H9 (cell line): ENCODE measurements around the gene APBB2. TPM values are rescaled to one million over a fixed set of nuclear protein-coding genes. Genes with fewer than 3 reads are reported as not detected.

Experiments used
- DNase-seq: peaks from one replicate; pipeline ENCODE4 v3.0.0-alpha.2; 2017
- H2AFZ ChIP-seq: one replicate; pipeline ENCODE4 v1.6.1; 2013; ENCODE audit warnings: mild to moderate bottlenecking, low read length, control low read depth, moderate library complexity
- H2AK5ac ChIP-seq: 2 replicates; pipeline ENCODE4 v1.6.1; 2013; ENCODE audit warnings: low read length, control low read depth, mixed read lengths; ENCODE audit not compliant: insufficient read length
- H2BK120ac ChIP-seq: one replicate; pipeline ENCODE4 v1.6.1; 2013; ENCODE audit warnings: low read depth, mild to moderate bottlenecking, low read length, control low read depth, inconsistent platforms; ENCODE audit not compliant: poor library complexity, severe bottlenecking
- H2BK12ac ChIP-seq: 2 replicates; pipeline ENCODE4 v1.6.1; 2013; ENCODE audit warnings: low read length, control low read depth, mixed read lengths, low read depth; ENCODE audit not compliant: insufficient read length
- H2BK15ac ChIP-seq: 2 replicates; pipeline ENCODE4 v1.6.1; 2013; ENCODE audit warnings: low read depth, low read length, control low read depth
- H2BK20ac ChIP-seq: one replicate; pipeline ENCODE4 v1.6.1; 2013; ENCODE audit warnings: low read depth, mild to moderate bottlenecking, low read length, control low read depth, inconsistent platforms; ENCODE audit not compliant: poor library complexity, severe bottlenecking
- H2BK5ac ChIP-seq: 2 replicates; pipeline ENCODE4 v1.6.1; 2013; ENCODE audit warnings: low read length, control low read depth, mixed read lengths; ENCODE audit not compliant: insufficient read length
- H3K14ac ChIP-seq: 2 replicates; pipeline ENCODE4 v1.6.1; 2013; ENCODE audit warnings: low read length, control low read depth; ENCODE audit not compliant: insufficient read depth
- H3K18ac ChIP-seq: 2 replicates; pipeline ENCODE4 v1.6.1; 2013; ENCODE audit warnings: low read depth, mild to moderate bottlenecking, mixed read lengths, low read length, control low read depth; ENCODE audit not compliant: insufficient read length
- H3K23ac ChIP-seq: 2 replicates; pipeline ENCODE4 v1.6.1; 2013; ENCODE audit warnings: low read length, control low read depth, mixed read lengths, low read depth; ENCODE audit not compliant: insufficient read length
- H3K23me2 ChIP-seq: 2 replicates; pipeline ENCODE4 v1.6.1; 2013; ENCODE audit warnings: low read depth, mild to moderate bottlenecking, mixed read lengths, low read length, control low read depth; ENCODE audit not compliant: insufficient read length, poor library complexity, severe bottlenecking
- H3K27ac ChIP-seq: 2 replicates; pipeline ENCODE4 v1.5.1; 2013; ENCODE audit warnings: low read length, control low read depth, mixed read lengths, low read depth; ENCODE audit not compliant: insufficient read length
- H3K27me3 ChIP-seq: 2 replicates; pipeline ENCODE4 v1.6.1; 2013; ENCODE audit warnings: low read length, control low read depth, inconsistent platforms; ENCODE audit not compliant: insufficient read depth
- H3K4ac ChIP-seq: 2 replicates; pipeline ENCODE4 v1.6.1; 2013; ENCODE audit warnings: low read depth, mild to moderate bottlenecking, control low read depth, inconsistent platforms, low read length, moderate library complexity
- H3K4me1 ChIP-seq: 2 replicates; pipeline ENCODE4 v1.6.1; 2013; ENCODE audit warnings: low read length, control low read depth, inconsistent platforms; ENCODE audit not compliant: insufficient read depth
- H3K4me2 ChIP-seq: 2 replicates; pipeline ENCODE4 v1.6.1; 2013; ENCODE audit warnings: low read length, control low read depth, mixed read lengths; ENCODE audit not compliant: insufficient read length, insufficient read depth
- H3K56ac ChIP-seq: 2 replicates; pipeline ENCODE4 v1.6.1; 2013; ENCODE audit warnings: low read depth, mild to moderate bottlenecking, mixed read lengths, low read length, control low read depth; ENCODE audit not compliant: insufficient read length
- H3K79me1 ChIP-seq: 2 replicates; pipeline ENCODE4 v1.6.1; 2013; ENCODE audit warnings: low read depth, mild to moderate bottlenecking, moderate library complexity, low read length, control low read depth, inconsistent platforms; ENCODE audit not compliant: insufficient read depth, poor library complexity, severe bottlenecking
- H3K79me2 ChIP-seq: 2 replicates; pipeline ENCODE4 v1.6.1; 2013; ENCODE audit warnings: low read length, control low read depth, inconsistent platforms; ENCODE audit not compliant: insufficient read depth
- H3K9ac ChIP-seq: 2 replicates; pipeline ENCODE4 v1.6.1; 2013; ENCODE audit warnings: low read length, control low read depth, mixed read lengths; ENCODE audit not compliant: insufficient read length; ENCODE audit errors: extremely low read depth
- H3K9me3 ChIP-seq: one replicate; pipeline ENCODE4 v1.6.1; 2013; ENCODE audit warnings: low read depth, low read length, inconsistent platforms; ENCODE audit not compliant: control insufficient read depth
- H3T11ph ChIP-seq: one replicate; pipeline ENCODE4 v1.6.1; 2013; ENCODE audit warnings: mild to moderate bottlenecking, low read length, control low read depth, inconsistent platforms
- H4K20me1 ChIP-seq: one replicate; pipeline ENCODE4 v1.6.1; 2013; ENCODE audit not compliant: control insufficient read depth, insufficient read length, insufficient read depth
- H4K5ac ChIP-seq: 2 replicates; pipeline ENCODE4 v1.6.1; 2013; ENCODE audit warnings: low read depth, mild to moderate bottlenecking, mixed read lengths, low read length, control low read depth; ENCODE audit not compliant: insufficient read length
- H4K8ac ChIP-seq: replicated peaks from 2 replicates; pipeline ENCODE4 v1.6.1; 2013; ENCODE audit warnings: low read length, control low read depth, mixed read lengths, low read depth; ENCODE audit not compliant: insufficient read length
- H4K91ac ChIP-seq: 2 replicates; pipeline ENCODE4 v1.6.1; 2013; ENCODE audit warnings: low read depth, mild to moderate bottlenecking, moderate library complexity, mixed read lengths, low read length, control low read depth; ENCODE audit not compliant: insufficient read length
- H3K27ac Mint-ChIP-seq, 3 experiments: 2 replicates in 2 of 3; 3 replicates in 1 of 3; pipeline ENCODE4 v1.8.0; 2020 to 2021; ENCODE audit warnings: mixed read lengths in 3 of 3, mild to moderate bottlenecking in 1 of 3, moderate library complexity in 1 of 3
- H3K27me3 Mint-ChIP-seq: 2 replicates; pipeline ENCODE4 v1.8.0; 2021; ENCODE audit warnings: low read depth, mild to moderate bottlenecking, moderate library complexity, mixed read lengths
- H3K36me3 Mint-ChIP-seq, 3 experiments: 2 replicates in 2 of 3; 3 replicates in 1 of 3; pipeline ENCODE4 v1.8.0; 2020 to 2021; ENCODE audit warnings: low read depth in 3 of 3, mixed read lengths in 3 of 3; ENCODE audit not compliant: insufficient read depth in 1 of 3
- H3K4me1 Mint-ChIP-seq, 2 experiments: 2 replicates each; pipeline ENCODE4 v1.8.0; 2020; ENCODE audit warnings: mixed read lengths in 2 of 2
- H3K4me3 Mint-ChIP-seq, 2 experiments: 2 replicates in 1 of 2; 3 replicates in 1 of 2; pipeline ENCODE4 v1.8.0; 2020 to 2021; ENCODE audit warnings: mild to moderate bottlenecking in 2 of 2, mixed read lengths in 2 of 2, moderate library complexity in 1 of 2
- H3K9me3 Mint-ChIP-seq, 2 experiments: 2 replicates in 1 of 2; 3 replicates in 1 of 2; pipeline ENCODE4 v1.8.0; 2020; ENCODE audit warnings: mild to moderate bottlenecking in 2 of 2, mixed read lengths in 2 of 2, moderate library complexity in 1 of 2
- WGBS: extraction: QIAGEN DNeasy Blood & Tissue Kit; methylation state at CpG from one replicate; pipeline ENCODE4 v1.1.7; 2013; ENCODE audit warnings: missing lambda C conversion rate, low lambda C conversion rate, mixed read lengths; ENCODE audit not compliant: insufficient read length; ENCODE audit errors: extremely low coverage; 5-methylcytosine and 5-hydroxymethylcytosine counted together
- total RNA-seq: library from RNA; stranded (reverse); gene quantifications from 2 replicates; pipeline ENCODE4 v1.2.1, GENCODE V29; 2021
- TF ChIP-seq, protein P1 (sequence below): fragments of 200-600 bp; sonication (generic); conservative IDR thresholded peaks from 3 replicates; pipeline ENCODE4 v1.8.0; 2021; ENCODE audit warnings: antibody characterized with exemption, mild to moderate bottlenecking

APBB2 gene
- total RNA-seq, 1 experiment from 2014 or later = 39.6 TPM

GRCh38 chr4:40986375-40986774 is 228.0 kb downstream of the APBB2 start:
- no peak overlapping the region for H2BK20ac ChIP-seq
- H3K27ac Mint-ChIP-seq = no peak overlapping the region
- H3K56ac ChIP-seq = no peak overlapping the region
- WGBS = no CpG with 5 or more reads among the region's 3 CpGs
- H4K91ac ChIP-seq = no peak overlapping the region
- no peak overlapping the region for H2BK120ac ChIP-seq
- H3K23ac ChIP-seq = no peak overlapping the region
- no peaks in the 10 kb centered on the region for H3K9me3 ChIP-seq
- no peaks in the 10 kb centered on the region for H4K20me1 ChIP-seq
- H3K14ac ChIP-seq = no peak overlapping the region
- H3K27ac ChIP-seq = no peak overlapping the region
- H3K36me3 Mint-ChIP-seq = no peaks in the 10 kb centered on the region; a peak in 1 of 7 replicates
- H3K27me3 Mint-ChIP-seq = no peaks in the 10 kb centered on the region
- H3K4me2 ChIP-seq = no peak overlapping the region
- no peaks in the 10 kb centered on the region for H3K79me2 ChIP-seq
- no peaks in the 10 kb centered on the region for H3K4me1 ChIP-seq
- H3K23me2 ChIP-seq = no peaks in the 10 kb centered on the region
- H4K8ac ChIP-seq = no peak overlapping the region
- H3T11ph ChIP-seq = no peak overlapping the region
- H3K4ac ChIP-seq = no peak overlapping the region
- no peaks in the 10 kb centered on the region for H3K9me3 Mint-ChIP-seq
- H3K4me1 Mint-ChIP-seq = peaks cover 7% of the 10 kb centered on the region in 2 experiments
- no peak overlapping the region for H2BK5ac ChIP-seq
- no peak overlapping the region for H3K9ac ChIP-seq
- H3K4me3 Mint-ChIP-seq = no peak overlapping the region
- no peak overlapping the region for H2AFZ ChIP-seq
- DNase-seq = no peak
- H3K27me3 ChIP-seq = no peaks in the 10 kb centered on the region
- H2AK5ac ChIP-seq = no peak overlapping the region
- TF ChIP-seq, protein P1, sequence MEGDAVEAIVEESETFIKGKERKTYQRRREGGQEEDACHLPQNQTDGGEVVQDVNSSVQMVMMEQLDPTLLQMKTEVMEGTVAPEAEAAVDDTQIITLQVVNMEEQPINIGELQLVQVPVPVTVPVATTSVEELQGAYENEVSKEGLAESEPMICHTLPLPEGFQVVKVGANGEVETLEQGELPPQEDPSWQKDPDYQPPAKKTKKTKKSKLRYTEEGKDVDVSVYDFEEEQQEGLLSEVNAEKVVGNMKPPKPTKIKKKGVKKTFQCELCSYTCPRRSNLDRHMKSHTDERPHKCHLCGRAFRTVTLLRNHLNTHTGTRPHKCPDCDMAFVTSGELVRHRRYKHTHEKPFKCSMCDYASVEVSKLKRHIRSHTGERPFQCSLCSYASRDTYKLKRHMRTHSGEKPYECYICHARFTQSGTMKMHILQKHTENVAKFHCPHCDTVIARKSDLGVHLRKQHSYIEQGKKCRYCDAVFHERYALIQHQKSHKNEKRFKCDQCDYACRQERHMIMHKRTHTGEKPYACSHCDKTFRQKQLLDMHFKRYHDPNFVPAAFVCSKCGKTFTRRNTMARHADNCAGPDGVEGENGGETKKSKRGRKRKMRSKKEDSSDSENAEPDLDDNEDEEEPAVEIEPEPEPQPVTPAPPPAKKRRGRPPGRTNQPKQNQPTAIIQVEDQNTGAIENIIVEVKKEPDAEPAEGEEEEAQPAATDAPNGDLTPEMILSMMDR = no peak
- H3K79me1 ChIP-seq = no peaks in the 10 kb centered on the region
- H4K5ac ChIP-seq = no peak overlapping the region
- no peak overlapping the region for H3K18ac ChIP-seq
- H2BK12ac ChIP-seq = no peak overlapping the region
- H2BK15ac ChIP-seq = no peak overlapping the region
